NCI-H774 (cell line): ENCODE results near the gene DGCR2.
"Not testable (repeated sequence)": the region's sequence is repeated elsewhere in the genome, so short reads cannot be mapped to it uniquely, and the experiment has no call there.

ENCODE experiments used
- DNase-seq: peaks from one replicate; lab custom pipeline; 2025; lab: John Stamatoyannopoulos, UW

DGCR2 gene

DNA sequence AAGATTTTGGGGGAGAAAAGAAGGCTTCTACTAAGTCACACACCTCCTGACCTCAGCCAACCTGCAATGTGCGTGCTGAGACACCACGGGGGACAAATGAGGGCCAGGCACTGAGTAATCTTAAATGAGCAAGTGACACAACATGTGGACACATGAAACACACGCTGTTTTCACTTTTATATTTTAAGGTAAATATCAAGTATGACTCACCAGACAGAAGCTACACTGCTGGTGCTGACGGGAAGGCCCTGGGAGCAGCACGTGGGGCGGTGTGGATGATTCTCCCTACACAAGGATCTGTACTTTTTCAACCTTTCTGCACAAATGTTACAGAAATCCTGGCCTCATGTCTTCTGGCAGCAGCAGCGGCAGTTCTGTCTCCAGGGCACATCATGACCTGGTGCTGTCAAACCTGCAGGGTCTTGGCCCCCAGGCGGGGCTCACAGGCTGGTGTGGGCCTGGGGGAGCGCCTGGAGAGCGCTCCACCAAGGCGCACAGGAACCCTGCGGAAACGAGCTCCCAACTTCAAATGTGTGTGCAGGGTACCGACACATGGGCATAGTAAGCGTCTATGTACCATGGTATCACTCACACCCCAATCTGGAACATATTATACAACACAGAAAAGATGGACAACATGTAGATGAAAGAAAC, 61.7 kb downstream of the DGCR2 start:
- DNase-seq: no peak

DNA sequence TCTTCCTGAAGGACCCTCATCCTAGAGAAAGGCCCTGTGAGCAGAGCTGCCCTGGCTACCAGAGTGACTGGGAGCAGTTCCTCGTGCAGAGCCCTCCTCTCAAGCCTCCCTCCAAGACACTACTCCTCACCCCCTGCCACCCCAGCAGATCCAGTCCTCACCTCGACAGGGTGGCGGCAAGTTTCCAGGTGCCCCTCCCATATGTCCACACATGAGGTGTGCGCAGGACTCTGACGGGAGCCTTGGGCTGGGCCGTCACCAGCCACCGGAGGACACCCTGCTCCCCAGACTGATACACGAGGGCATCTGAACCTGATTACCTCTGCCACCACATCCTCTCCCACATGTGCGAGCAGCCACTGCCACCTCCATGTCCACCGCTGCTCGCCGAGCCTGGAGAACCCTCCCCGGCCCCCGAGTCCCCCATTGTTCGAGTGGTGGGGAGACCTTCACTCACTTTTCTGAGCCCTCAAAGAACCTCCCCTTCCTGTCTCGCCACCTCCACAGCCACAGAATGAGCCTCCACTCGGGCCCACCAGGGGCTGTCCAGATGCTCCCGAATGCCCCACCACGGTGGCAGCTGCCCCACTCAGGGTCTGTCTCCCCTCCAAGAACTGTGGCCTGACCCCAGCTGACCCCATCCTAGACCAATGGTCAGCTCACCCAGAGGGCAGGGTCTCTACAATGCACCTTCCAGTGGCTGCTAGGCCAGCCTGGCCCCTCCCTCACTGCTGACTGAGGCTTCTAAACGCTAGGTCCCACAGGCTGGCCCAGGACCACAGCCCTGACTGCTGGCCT, 62.5 kb downstream of the DGCR2 start:
- DNase-seq: no peak

DNA sequence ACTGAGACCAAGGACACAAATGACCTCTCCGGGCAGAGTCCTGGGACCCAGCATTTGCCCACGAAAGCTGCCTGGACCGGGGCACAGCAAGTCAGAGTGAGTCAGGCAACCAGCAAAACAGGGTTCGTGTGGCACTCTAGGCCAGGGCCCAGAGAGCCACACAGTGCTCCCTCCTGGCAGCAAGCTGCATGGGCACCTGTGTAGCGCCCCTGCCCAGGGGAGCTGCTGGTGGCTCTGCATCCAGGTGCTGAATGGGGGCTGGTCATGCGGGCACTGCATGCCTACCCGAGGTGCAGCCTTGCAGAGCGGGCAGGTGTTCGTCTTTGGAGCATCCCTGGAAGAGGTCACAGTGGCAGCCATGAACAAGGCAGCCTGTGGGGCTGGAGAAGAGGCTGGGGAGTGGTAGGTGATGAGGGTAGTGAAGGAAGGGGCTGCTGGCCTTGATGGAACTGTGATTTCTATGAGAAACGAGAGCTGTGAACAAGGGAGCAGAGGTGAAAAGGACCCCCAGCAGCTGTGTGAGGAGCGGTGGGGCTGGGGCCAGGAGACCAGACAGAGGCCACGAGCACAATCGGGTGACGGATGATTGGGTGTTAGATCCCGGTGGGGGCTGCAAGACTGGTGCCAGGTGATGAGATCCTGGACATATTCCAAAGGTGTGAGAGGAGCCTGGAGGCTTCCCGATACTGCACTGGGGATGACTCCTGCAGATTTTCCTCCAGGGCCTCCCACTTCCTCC, 63.3 kb downstream of the DGCR2 start:
- DNase-seq: no peak

DNA sequence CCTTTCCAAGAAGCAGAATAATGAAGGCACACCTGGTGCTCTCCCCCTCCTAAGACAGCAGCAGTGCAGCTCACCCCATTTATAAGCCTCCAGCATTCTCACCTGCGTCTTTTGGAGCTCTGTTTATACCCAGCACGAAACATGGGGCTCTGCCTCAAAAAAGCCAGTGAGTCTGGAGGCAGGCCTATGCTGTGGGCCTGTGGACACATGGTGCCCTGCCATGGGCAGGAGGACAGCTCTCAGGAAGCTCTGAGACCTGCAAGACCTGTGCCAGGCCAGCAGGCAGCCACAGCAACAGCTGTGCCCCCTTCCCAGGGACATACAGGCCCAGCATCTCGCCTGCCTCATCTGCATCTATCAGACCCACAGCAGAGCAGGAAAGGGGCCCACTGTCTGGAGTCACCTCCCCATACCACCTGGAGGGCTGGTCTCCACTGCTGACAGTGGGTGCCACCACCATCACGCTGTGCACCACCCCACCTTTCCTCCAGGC, 64.2 kb downstream of the DGCR2 start:
- no peak for DNase-seq

DNA sequence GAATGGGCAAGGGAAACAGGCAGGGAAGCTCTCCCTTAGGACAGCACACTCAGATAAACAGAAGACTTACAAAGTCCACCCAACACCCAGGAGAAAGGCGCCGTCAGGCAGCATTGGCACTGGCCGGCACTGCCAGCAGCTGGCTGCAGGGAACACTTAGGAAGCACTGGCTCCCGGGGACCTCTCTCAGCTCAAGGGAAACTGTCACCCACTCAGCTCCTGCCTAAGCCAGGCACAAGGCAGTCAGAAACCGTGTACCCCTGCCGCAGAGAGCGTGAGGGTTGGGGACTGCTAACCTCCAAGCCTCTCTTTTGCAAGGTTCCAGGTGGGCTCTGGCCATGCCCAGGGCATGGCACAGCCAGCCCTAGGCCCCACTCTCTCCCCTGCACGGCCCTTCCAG, 64.7 kb downstream of the DGCR2 start:
- no peak for DNase-seq

DNA sequence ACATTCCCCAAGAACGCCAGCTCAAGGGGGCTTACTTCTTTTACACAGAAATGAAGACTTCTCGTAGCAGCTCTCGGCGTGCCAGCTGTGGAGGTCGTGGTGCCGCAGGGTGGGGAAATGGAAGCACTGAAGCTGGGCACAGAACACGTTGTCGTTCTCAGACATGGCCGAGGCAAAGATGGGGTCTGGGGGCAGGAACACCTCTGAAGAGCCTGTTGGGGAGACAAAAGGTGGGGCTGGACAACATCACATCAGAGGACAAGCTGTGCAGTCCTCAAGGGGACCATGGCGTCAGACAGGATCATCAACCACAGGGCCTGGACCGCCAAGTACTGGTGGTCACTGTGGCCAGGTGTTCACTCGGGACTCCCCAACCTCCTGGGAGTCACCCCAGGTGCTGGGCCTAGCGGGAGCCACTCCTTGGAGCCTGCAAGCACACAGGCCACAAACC, 65.2 kb downstream of the DGCR2 start:
- DNase-seq: no peak

DNA sequence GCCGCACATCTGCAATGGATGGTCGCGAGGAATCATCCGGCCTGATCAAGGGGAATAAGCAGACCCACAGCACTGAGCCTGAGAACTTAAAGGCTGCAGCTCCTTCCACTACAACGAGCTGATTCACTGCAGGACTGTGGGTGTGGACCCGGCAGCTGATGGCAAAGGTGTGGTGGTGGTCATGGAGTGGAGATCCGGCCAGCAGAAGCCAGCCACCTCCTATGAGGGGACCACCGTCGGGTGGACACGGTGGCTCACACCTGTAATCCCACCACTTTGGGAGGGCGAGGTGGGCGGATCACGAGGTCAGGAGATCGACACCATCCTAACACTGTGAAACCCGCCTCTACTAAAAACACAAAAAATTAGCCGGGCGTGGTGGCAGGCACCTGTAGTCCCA, 66.4 kb downstream of the DGCR2 start:
- DNase-seq: no peak

DNA sequence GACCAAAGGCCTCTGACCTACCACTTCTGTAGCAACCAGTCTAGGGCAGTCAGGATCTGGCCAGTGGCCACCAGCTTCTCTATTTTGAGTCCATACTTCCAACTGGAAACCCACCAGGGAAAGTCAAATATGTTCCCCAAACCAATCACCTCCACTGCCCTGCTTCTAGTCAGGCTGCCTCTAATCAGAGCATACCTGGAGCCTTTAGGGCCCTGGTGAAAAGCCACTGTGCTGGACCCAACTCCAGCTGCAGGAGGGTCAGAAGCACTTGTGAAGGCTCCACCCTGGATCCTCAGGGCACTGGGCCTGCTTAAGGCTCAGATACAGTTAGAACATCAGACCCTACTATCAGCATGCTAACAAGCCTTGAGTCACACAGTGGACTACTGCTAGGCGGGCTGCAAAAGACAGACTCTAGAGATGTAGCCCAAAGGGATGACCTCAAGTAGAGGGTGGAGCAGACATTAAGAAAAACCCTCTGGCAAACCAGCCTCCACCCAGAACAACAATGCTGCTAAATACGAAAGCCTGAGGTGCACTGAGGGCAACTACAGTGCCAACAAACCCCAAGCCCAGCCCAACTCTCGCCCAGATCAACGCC, 69.2 kb downstream of the DGCR2 start:
- no peak for DNase-seq

DNA sequence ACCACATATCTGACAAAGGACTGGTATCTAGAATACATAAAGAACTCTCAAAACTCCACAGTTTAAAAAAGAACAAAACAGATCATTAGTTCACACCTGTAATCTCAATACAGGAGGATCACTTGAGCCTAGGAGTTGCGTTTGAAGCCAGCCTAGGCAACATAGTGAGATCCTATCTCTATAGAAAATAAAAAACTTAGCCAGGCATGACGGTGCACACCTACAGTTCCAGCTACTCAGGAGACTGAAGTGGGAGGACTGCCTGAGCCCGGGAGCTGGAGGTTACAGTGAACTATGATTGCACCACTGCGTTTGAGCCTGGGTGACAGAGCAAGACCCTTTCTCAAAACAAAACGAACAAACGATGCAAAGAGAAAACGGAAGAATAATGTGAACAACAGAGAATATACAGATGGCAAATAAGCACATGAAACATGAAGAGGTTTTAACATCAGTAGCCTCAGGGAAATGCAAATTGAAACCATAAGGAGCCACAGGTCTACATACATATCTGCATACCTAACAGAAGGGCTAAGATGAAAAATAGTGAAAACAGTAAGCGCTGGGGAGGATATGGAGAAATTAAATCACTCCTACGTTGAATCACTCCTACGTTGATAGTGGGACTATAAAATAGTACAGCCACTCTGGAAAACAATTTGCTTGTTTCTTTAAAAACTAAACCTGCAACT, 70.7 kb downstream of the DGCR2 start:
- DNase-seq: no peak

DNA sequence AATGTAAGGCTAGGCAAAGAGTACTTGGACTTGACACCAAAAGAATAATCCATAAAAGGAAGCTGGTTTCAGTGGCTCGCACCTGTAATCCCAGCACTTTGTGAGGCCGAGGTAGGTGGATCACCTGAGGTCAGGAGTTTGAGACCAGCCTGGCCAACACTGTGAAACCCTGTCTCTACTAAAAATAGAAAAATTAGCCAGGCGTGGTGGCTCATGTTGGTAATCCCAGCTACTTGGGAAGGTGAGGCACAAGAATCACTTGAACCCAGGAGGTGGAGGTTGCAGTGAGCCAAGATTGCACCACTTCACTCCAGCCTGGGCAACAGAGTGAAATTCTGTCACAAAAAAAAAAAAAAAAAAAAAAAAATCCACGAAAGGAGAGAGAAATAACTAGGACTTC, 71.4 kb downstream of the DGCR2 start:
- DNase-seq: not testable (repeated sequence)

DNA sequence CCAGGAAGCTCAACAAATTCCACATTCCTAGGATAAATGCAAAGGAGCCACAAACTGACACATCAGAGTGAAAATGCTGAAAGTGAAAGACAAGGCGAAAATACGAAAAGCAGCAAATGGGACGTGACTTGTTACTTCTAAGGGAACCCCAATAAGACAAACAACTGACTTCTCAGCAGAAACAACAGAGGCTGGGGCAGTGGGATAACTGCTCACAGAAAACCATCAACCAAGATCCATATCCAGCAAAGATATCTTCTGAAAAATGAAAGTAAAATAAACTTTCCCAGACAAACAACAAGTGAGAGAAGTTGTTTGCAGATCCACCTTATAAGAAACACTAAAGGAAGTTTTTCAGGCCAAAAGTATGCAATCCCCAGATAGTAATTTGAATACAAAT, 72.1 kb downstream of the DGCR2 start:
- no peak for DNase-seq

DNA sequence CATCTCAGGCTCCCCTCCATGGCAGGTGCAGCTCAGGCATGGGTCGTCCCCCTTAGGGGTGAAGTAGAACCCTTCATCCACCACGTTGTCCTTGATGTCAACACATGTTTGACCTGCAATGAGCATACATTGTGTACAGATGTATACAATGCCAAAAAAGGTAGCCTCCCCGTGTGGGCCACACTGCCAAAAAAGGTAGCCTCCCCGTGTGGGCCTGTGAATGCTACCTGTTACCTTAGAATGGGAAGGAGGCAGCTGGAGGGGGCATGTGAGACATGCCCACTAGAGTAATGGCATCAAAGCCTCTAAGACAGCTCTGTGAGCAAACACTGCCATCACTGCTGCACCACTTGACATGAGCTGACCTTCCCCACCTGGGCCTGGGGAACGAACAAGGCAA, 73.7 kb downstream of the DGCR2 start:
- DNase-seq: no peak

DNA sequence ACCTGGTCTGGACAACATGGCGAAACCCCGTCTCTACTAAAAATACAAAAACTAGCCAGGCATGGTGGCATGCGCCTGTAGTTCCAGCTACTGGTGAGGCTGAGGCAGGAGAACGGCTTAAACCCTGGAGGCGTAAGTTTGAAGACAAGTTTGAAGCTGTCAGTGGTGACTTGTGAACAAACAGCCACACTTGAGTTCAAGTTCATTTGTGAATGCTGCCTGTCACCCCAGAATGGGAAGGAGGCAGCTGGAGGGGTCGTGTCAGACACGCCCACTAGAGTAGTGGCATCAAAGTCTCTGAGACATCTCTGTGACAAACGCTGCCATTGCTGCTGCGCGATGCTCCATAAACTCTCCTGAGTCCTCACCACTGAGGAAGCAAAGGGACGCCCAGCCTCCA, 74.2 kb downstream of the DGCR2 start:
- no peak for DNase-seq

DNA sequence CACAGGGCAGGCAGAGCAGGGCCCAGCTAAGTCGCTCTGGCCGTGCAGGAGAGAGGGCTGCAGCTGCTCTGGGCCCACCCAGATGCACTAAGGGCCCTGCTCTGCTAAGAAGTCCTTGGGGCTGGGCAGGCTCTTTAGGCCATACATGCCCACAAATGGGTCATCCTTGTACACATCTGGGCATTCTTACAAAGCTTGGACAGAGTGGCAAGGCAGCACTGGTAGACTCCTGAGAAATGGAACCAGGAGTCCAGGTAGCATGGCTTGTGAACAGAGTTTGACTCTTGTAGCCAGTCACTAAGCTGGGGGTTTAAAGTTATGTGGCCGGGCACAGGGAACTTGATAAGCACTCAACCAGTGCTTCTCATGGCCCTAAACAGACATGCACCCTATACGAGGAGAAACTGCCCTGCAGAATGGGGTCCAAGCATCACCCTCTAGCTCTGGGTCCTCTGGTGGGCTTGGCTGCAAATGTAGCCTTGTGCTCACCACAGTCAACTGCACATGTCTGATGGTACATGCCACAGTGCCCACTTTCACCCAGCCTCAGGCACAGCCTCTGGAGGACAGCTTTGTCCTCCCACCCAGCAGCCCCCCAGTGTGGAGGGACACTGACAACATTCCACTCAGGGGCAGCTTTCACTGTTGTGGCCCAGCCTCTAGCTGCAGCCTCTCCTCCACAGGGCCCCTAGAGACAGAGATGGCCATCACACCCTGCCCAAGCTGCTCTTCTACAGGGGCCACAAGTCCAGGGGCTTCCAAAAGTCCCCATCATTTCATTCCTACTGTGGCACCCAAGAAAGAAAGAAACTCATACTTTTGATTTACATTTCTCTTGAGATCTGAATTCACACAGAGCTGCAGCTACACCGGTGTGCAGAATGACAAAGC, 75.2 kb downstream of the DGCR2 start:
- no peak for DNase-seq

DNA sequence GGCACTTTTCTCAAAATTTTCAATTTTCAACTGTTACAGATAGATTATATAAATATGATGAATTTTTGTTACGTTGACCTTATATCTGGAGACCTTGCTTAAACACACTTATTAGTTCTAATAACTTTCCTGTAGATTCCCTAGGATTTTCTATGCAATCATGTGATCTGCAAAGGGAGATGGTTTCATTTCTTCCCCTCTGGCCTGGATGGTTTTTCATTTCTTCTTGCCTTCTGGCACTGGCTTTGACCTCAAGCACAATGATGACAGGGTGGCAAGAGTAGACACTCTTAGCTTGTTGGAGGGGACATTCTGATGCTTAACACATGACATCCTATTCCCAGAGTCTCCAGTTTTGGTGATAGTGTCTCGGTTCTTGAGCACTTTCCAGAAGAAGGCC, 75.9 kb downstream of the DGCR2 start:
- DNase-seq: no peak

DNA sequence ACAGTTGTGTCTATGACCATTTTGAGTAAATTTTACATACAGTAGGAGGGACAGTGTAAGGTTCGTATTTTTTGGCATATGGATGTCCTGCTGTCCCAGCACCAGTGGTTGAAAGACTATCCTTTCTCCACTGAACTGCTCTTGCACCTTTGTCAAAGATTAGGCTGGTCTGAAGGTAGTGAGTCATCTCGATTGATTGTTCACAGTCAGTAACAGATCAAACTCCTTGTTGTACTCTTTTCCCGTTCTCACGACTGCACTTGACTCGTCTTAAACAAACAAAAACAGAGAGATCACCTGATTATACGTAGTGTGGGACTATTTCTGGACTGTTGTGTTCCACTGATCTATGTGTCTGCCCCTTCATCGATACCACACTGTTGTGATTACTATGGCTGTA, 77.1 kb downstream of the DGCR2 start:
- no peak for DNase-seq

DNA sequence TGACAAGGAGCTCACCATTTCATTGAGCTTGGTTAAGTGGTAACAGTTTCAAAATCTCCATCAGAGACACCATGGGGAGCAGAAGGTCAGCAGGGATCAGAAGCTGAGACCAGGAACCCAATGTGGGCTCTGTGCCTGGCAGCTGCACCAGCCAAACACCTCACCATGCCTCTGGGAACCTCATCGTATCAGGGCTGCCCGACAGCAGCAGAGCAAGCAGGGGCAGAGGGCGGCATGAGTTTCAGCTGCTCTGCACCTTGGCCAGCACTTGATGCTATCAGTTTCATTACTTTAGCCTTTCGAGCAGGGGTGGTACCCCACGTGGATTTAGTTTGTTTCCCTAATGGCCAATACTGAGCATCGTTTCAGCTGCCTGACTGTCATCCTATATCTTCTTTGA, 77.8 kb downstream of the DGCR2 start:
- DNase-seq: no peak

DNA sequence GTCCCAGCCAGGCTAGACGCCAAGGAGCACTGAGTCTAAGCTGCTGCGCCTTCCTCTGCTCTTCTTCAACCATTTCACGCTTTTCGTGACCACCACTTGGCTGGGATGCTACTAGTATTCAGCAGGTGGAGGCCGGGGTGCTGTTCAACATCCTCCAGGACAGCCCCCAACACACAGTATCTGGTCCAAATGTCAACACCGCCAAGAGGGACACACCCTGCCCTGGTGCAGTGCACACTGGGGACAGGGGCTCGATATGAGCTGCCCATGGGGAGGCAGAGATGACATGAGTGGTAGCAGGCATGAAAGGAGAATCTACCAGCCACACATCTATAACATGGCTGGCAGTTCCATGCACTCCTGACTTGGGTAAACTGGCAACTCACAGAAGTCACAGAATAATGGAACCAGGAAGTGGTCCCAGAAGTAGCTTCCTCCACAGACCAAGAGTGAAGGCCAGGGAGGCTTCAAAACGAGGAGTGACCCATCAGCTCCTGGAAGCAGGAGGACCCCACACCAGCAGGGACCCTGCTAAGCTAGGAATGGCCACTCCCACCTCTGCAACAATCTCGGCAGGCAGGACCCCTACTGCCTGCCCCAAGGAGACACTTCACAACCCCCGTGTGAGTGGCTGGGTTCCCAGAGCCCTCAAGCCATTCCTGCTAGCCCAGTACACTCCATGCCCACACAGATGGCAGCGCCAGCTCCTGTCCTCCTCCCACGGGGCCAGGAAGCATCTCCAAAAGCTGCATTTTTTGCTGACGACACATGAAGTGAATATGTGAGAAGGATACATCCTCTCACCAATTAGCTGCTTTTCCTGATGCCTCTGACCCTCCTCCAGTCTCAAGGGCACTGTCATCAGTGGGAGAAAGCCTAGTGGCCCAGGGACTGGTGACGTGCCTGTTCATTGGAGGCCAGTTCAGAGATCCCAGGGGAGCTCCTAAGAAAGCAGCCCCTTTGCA, 78.8 kb downstream of the DGCR2 start:
- no peak for DNase-seq

DNA sequence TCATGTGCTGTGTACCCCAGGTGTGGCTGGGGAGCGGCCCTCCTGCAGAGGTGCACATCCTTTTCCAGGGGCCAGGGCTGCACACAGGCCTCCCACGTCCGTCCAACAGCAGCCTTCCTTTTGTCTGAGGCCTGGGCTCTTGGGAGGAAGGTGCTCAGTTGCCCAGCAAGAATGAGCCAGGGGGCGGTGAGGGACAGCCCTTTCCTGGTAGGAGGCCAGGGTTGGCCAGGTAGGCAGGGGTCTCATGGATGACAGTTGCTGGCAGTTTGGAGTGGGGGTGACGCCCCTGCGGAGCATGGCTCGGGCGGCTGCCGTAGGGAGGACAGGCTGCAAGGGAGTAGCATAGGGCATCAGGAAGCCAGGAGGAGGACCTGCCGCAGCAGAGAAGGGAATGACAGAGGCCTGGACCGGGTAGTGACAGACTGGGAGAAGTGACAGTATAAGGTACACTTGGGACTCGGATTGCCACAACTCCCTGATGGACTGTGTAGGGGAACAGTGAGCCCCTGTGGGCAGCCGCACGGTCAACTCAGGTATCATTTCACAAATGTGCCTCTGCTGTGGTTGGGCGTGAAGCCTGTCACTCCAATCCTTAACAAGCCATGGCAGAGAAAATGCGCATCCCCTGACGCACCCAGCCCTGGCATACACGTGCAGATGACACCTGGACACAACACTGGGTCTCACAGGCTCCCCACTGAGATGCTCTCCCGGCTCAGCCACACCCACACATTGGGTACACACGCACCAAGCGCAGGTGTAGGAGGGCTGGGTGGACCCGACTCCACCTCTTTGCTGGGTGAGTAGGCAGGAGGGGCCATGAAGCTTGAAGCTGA, 79.7 kb downstream of the DGCR2 start:
- no peak for DNase-seq
